ENCODE measurements around the gene OXT. TPM values are rescaled to one million over a fixed set of nuclear protein-coding genes. Genes with fewer than 3 reads are reported as not detected.

Gene OXT
- total RNA-seq, result not detected in 2 replicates

GRCh38 chr20:3071610-3072529 lies at the start of gene OXT:
Gene OXT, plus strand, starts transcription at chr20:3071620. Its CDS starts 36 bp downstream, at chr20:3071656.

GRCh38 chr20:3043322-3043721 lies 28.1 kb upstream of the OXT start, which contains the start of gene GNRH2:
Gene GNRH2, plus strand, starts transcription at chr20:3043622. Its CDS starts 793 bp downstream, at chr20:3044415.

GRCh38 chr20:3045816-3046676 lies 25.4 kb upstream of the OXT start, which contains the start of gene MRPS26:
Gene MRPS26, plus strand, starts transcription at chr20:3046052. Its CDS starts 17 bp downstream, at chr20:3046069.

DNA sequence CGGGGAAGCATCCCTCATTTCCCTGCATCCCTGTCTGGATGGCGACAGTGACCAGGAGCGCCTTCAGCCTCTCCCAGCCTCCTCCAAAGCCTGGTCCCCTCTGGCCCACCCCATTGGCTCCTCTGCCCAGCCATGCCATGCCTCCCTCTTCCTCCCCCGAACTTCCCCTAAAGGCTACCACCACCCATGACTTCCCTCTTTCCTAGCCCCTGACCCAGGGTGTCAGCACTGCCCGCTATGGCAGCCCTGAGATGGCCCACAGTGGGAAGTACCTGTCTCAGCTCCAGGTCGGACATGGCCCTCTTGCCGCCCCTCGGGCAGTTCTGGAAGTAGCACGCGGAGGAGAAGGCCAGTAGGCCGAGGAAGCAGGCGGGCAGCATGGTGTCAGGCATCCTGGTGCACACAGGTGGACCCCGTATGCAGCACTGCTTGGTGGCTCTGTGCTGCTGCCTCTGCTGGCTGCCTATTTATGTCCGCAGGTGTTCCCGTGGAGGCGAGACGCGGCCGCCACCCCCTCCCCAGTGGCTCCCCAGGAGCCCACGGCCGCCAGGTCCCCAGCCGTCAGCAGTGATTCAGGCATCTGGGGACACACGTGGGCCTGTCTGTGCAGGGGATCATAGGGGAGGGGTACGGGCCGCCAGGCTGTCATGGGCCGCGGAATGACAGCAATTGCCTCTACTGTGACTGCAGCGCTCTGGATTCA lies 13.0 kb downstream of the OXT start, which contains the start of gene AVP:
Gene AVP (minus strand): TSS at position 442 of the 703 bp plus-strand sequence. CDS start 50 bp downstream, at position 392.

Other genes starting within 250 kb of the OXT start
- 13.8 and 21.7 TPM in 2 replicates for gene PCED1A, start 231.0 kb upstream of the OXT start, total RNA-seq
- gene VPS16, start 230.9 kb upstream of the OXT start, total RNA-seq, result 35.3 and 38.5 TPM in 2 replicates
- gene PTPRA, start 198.1 kb upstream of the OXT start, total RNA-seq, result 31.1 and 31.3 TPM in 2 replicates
- not detected in 2 replicates for gene GNRH2, start 28.0 kb upstream of the OXT start, total RNA-seq
- 74.9 and 89.9 TPM in 2 replicates for gene MRPS26, start 25.6 kb upstream of the OXT start, total RNA-seq
- gene AVP, start 13.1 kb downstream of the OXT start, total RNA-seq, result not detected in 2 replicates
- 8.6 and 9.1 TPM in 2 replicates for gene FASTKD5, start 88.2 kb downstream of the OXT start, total RNA-seq
- 5.2 and 5.5 TPM in 2 replicates for gene UBOX5, start 88.2 kb downstream of the OXT start, total RNA-seq
- 1.2 and 1.5 TPM in 2 replicates for gene LZTS3, start 101.9 kb downstream of the OXT start, total RNA-seq
- gene DDRGK1, start 133.1 kb downstream of the OXT start, total RNA-seq, result 39.4 and 41.2 TPM in 2 replicates
- gene ITPA, start 137.9 kb downstream of the OXT start, total RNA-seq, result 72.6 and 77.0 TPM in 2 replicates
- 0.84 and 0.89 TPM in 2 replicates for gene SLC4A11, start 167.6 kb downstream of the OXT start, total RNA-seq